ENCODE results near the gene CTAG2. TPM values are rescaled to one million over a fixed set of nuclear protein-coding genes. Genes with fewer than 3 reads are reported as not detected.
"Not testable (repeated sequence)": the region's sequence is repeated elsewhere in the genome, so short reads cannot be mapped to it uniquely, and the experiment has no call there.

The CTAG2 gene
- total RNA-seq, result not detected

DNA sequence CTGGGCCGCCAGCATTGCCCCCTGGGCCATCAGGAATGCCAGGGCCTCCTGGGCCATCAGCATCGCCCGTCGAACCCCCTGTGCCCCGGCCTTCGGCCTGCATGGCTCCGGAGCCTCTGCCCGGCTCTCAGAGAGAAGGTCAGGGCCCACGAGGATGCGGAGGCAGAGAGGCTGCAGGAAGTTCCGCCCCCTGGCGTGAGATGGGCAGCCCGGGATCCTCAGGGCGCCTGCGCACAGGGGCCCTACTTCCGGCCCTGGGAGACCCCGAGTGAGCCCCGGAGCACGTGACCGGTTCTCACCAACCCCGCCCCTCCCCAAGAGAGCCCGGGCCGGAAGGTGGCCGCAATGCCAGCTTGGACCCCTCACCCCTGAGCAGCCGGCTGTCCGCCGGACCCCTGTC, at the start of gene CTAG2:
CTAG2 (minus strand) TSS at position 167 of the 400 bp plus-strand sequence; CDS start at position 103, 64 bp downstream.
- DNase-seq, result not testable (repeated sequence)

DNA sequence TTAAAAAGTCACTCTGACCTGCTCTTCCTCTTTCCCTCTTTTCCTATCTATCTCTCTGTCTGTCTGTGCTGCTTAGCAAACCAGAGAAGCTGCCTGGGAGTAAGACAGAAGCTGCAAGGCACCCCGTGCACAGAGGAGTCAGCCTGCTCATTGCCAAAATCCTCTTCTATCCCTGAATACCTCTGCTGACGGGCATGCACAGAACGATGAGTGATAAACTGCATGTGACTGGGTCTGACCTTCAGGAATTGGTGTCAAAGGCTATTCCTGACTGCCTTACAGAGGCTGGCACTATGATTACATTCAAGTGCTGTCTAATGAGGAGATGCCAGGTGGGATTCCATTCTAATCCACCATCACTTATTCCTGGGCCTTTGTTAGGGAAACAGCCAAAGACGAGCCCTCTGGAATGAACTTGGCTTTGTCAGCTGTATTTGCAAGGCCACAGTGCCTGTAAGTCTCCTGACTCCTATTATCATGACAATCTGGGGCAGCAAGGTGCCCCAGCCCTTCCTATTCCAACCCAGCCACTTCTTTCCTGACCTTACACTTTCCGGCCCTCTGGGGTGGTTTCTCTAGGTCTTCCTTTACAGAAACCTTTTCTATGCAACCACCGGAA, 45.4 kb upstream of the CTAG2 start:
- no peak for DNase-seq

DNA sequence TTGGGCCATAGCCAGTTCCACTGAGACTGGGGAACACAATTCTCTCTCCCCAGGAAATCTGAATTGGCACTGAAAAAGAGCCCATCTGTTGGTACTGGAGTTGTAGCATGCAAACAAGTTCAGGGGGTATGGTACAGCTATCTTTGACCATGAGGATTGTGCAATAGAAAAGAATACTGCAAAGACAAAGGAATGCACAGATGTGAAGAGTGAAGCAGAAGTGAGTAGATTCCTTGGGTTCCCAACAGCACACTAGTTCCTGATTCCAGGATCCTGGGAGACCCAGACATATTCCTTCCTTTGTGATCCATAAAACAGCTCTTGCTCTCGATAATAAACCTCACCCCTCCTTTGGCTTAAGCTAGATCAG, 43.3 kb upstream of the CTAG2 start:
- DNase-seq, result no peak

DNA sequence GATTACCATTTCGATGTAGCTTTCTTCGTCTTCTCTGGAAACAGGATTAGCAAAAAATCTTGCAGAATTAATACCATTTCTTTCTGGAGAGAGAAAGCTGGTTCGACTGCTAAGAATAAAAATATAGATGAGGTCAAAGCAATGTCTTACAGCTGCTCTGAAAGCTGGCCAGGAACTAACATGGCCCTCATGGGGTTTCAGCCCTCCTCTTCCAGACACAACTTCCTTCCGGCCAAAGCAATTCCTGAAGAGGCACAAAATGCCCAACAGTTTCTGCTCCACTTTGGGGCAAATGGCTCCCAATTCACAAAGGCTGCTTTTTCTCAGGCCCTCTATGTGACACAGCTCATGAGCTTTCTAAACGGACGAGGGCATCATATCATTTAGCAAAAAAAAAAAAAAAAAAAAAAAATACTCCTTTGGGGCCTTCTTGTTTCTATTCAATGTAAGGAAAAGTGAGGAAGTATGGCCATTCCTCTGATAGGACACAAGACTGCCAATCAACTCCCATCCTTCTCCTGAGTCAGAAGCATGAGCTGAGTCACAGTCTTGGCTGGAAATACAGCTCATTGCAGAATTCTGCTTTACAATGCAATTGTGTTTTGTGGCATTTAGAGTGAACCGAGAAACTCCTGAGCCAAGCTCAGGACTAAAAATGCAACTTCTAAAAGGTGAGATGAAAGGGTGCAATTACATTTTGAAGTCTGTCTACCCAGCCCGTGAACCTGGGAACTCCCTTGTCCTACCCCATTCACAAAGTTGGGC, 42.7 kb upstream of the CTAG2 start:
- no peak for DNase-seq

DNA sequence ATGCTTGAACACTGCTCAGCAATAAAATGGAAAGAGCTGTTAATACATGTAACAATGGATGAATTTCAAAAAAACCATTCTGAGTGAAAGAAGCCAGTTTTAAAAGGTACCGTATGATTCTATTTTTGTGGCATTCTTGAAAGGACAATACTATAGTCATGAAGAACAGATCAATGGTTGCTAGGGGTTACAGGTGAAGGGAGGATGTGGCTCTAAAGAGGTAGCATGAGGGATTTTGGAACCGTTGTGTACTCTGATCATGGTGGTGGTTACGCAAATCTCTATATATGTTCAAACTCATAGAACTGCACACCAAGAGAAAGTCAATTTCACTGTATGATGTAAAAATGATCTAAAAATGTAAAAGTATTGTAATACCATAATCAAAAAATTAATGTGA, 40.0 kb upstream of the CTAG2 start:
- no peak for DNase-seq

DNA sequence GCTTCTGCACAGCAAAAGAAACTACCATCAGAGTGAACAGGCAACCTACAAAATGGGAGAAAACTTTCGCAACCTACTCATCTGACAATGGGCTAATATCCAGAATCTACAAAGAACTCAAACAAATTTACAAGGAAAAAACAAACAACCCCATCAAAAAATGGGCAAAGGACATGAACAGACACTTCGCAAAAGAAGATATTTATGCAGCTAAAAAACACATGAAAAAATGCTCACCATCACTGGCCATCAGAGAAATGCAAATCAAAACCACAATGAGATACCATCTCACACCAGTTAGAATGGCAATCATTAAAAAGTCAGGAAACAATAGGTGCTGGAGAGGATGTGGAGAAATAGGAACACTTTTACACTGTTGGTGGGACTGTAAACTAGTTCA, 37.1 kb upstream of the CTAG2 start:
- not testable (repeated sequence) for DNase-seq

DNA sequence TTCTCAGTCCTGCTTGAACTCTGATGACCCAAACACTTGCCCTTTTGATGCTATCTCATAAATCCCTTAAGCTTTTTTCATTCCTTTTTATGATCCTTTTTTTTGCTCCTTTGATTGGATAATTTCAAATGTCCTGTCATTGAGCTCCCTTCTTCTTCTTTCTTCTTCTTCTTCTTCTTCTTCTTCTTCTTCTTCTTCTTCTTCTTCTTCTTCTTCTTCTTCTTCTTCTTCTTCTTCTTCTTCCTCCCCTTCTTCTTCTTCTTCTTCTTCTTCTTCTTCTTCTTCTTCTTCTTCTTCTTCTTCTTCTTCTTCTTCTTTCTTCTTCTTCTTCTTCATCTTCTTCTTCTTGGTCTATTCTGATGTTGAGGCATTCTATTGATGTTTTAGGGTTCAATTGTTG, 18.7 kb upstream of the CTAG2 start:
- DNase-seq, result not testable (repeated sequence)

DNA sequence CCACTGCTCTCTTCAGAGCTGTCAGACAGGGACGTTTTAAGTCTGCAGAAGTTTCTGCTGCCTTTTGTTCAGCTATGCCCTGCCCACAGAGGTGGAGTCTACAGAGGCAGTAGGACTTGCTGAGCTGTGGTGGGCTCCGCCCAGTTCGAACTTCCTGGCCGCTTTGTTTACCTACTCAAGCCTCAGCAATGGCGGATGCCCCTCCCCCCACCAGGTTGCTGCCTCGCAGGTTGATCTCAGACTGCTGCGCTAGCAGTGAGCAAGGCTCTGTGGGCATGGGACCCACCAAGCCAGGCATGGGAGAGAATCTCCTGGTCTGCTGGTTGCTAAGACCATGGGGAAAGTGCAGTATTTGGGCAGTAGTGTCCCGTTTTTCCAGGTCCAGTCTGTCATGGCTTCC, 17.5 kb upstream of the CTAG2 start:
- not testable (repeated sequence) for DNase-seq

DNA sequence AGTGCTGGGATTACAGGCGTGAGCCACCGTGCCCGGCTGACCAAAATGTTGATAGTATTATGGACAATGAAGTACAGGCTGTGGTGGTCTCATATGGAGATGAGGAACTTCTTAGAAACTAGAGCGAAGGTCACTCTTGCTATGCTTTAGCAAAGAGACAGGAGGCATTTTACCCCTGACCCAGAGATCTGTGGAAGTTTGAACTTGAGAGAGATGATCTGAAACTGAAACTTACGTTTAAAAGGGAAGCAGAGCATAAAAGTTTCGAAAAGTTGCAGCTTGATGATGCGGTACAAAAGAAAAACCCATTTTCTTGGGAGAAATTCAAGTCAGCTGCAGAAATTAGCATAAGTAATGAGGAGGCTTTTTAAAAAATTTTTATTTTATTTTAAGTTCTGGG, 8.5 kb upstream of the CTAG2 start:
- DNase-seq, result no peak

DNA sequence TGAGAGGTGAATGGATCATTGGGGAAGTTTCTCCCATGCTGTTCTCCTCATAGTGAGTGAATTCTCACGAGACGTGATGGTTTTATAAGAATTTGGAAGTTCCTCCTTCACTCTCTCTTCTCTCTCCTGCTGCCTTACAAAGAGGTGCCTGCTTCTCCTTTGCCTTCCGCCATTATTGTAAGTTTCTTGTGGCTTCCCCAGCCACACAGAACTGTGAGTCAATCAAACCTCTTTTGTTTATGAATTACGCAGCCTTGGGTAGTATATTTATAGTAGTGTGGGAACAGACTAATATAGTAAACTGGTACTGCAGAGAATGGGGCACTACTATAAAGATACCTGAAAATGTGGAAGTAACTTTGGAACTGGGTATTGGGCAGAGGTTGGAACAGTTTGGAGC, 7.8 kb upstream of the CTAG2 start:
- DNase-seq, result no peak

DNA sequence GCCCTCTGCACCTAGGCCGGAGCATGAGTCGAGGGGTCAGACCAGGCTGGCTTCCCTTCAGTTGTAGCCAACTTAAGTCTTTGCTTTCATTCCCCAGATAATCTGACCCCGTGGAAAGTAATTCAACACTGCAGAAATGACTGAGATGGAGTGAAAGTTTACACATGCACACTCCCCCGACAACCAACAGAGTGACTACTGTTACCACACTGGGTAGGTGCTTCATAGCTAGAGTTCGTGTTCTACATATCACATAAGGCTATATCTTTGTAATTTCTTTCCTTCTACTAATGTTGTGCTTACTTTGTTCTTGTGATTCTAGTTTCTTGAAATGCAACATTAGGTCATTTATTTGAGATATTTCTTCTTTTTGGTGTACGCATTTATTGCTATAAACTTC, 7.2 kb upstream of the CTAG2 start:
- no peak for DNase-seq

DNA sequence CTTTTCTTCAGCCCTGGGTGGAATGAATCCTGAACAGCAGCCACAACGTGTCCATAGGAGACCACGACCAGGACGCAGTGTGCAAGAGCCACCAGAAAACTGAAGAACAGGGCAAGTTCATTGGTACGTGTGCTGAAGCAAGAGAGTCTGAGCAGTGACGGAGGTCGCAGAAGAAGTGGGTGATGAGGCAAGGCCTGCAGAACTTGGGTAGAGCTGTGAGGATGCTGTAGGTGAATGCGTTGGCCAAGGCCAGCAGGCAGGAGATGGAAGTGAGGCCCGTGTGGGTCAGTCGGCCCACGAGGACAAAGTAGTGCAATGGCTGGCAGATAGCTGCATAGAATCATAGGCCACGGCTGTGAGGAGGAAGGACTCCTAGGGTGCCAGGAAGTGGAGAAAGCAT, 5.6 kb upstream of the CTAG2 start:
- DNase-seq, result no peak

DNA sequence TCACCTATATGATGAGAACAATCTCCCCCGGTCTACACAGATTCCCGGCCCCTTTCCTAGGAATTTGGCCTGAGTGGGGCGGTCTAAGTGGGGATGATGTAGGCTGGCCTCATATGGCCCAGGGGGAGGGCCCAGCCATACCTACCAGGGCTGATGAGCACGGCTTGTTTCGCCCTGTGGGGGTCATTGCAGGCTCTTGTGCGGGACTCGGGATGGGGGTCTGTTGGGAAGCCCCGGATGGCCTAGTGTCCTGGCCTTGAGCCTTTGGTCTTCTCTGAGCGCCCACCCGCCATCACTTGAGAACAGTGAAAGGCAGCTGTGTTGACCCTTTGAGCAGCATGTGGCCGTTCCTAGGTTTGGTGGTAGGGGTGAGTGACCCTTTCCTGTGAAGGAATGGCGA, 4.8 kb upstream of the CTAG2 start:
- DNase-seq, result no peak

DNA sequence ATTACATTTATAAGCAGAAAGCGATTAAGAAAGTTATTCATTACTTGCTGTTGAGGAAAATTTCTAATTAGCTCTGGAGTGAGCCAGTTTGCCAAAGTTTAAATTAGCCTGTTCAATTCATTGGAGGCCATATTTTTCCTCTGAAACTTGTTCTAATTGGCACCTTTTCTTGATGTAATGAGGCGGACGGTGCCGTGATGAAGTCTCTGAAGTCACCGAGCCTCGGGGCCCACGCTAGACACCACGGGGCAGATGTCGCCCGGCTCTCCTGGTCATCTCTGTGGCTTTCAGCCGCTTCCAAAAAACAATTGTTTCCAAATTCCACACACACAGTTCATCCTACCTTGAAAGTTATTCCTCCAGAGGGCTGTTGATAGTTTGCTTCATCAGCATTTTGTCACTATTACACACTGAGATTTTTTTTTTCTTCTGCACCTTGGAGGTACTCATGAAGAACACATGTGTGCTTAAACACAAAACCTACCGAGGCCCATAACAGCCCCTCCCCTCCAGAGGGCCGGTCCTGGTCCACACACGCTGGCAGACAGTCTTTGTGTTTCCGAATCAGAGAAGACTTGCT, 3.9 kb upstream of the CTAG2 start:
- DNase-seq, result no peak

DNA sequence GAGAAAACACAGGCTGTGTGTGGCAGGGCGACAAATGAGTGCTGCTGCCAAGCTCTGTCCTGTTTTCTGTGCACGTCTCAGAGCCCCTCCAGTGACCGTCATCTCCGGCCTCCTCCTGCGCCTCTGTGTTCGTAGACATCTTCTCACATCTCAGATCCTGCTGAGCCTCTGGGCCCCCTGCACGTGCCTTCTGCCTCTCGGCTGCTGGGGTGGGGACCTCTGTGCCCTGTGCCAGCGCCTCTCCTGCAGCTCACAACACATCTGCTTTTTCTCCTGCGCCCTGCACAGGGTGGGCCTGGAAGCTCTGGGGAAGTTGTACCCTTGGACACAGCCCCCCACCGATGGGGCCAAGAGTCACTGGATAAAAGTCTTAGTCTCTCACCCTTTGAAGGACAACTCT, 2.4 kb upstream of the CTAG2 start:
- DNase-seq, result no peak

DNA sequence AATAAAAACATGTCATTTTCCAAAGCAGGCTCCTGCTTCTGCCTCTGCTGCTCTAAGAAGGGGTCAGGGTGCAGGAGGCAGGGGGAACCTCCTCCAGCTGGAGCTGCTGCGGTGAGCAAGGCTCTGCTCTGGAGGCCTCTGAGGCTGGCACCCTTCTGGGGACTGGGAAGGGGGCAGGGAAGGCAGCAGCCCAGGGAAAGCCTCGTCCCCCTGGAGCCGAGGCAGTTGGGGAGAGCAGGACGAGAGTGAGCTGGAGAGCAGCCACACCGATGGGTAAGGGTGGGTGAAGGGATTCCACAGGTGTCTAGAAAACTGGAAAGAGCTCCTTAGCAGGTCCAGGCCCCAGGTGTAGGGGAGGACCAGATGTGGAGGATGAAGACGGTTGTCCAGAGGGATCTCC, 2.0 kb upstream of the CTAG2 start:
- no peak for DNase-seq

DNA sequence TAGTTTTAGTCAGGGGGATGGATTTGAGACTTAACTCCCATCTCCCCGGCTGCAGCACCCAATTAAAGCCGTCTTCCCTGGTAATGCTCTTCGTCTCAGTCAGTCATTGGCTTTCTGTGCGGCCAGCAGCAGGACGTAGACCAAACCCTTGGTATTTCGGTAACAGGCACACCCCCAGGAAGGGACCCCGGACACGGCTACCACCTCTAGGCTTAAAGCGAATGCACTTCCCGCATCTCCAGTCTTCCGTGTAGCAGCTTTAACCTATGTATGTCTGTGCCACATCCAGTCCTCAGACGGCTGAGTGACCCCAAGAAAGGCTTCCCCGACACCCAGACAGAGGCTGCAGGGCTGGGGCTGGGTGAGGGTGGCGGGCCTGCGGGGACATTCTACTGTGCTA, 1.5 kb upstream of the CTAG2 start:
- no peak for DNase-seq

DNA sequence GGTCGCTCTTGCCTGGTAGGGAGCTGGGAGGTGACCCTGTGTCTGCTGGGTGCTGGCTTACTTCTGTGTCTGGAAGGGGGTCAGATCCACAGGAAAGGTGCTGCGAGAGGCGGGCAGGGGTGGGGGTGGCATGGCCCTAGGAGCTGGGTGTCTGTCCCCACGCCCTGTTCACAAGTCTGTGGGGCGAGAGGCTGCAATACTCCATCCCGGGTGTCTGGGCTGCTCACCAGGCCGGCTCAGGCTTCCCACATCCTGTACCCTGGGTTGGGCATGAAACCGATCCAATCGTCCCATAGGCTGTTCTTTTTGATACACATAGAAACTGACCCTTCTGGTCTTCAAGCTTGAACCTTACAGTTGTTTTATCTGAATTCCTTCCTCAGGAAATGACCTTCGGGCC, 993 bp upstream of the CTAG2 start:
- DNase-seq, result no peak

DNA sequence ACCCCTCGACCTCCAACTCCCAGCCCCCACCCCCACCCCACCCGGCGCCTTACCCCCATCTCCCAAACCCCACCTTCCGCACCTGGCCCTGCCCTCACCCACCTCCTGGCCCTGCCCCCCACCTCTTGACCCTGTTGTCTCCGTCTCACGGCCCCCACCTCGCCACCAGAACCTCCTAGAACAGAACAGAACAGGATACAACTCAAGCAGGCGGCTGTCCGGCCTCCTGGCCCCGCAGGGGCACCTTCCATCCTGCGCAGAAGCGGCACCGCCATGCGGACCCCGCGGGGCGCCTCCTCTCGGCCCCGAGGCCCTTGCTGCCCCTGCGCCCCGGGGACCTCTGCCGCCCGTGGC, 354 bp downstream of the CTAG2 start:
- DNase-seq, result no peak

DNA sequence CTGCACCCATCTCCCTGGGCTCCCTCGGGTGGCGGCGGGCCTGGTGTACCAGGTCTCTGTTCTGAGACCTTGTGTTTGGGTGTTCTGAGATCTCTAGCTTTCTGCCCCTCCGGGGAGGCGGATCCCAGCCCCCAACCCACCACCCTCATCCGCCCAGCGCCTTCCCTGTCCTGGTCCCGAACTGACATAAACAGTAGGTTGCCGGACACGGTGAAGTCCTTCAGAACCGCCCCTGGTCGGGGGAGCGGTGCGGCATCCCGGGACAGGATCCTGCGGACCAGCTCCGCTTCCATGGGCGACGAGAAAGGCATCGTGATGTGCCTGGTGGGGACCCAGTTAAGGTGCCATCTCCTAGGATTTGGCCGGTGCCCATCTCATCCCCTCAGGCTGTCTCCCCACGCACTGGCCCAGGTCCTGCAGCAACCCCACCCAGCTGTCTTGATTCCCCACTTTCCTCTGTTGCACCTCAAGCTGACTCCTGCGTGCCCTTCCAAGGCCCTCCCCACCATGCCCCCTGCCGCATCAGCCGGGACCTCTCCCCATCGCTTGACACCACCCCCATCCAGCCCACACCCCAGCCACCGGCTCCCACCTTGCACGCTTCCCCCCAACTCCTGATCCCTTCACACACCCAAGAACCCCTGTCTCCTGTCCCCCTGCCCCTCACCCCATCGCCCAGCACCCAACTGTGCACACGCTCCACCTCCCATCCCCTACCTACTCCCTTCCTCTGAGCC, 900 bp downstream of the CTAG2 start:
- DNase-seq, result no peak

DNA sequence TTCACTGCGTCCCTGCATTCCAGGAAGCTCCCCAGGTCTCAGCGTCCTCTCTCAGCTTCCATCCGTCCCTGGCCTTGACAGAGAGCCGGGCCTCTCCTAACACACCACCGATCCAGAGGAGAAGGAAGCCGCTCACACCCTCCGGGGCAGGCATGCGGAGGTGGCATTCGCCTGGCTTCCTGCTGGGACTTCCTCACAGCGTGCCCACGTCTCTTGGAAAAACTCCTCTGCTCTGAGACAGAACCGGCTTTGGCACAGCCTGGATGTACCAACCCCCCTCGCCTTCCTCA, 3.2 kb downstream of the CTAG2 start:
- DNase-seq, result no peak

DNA sequence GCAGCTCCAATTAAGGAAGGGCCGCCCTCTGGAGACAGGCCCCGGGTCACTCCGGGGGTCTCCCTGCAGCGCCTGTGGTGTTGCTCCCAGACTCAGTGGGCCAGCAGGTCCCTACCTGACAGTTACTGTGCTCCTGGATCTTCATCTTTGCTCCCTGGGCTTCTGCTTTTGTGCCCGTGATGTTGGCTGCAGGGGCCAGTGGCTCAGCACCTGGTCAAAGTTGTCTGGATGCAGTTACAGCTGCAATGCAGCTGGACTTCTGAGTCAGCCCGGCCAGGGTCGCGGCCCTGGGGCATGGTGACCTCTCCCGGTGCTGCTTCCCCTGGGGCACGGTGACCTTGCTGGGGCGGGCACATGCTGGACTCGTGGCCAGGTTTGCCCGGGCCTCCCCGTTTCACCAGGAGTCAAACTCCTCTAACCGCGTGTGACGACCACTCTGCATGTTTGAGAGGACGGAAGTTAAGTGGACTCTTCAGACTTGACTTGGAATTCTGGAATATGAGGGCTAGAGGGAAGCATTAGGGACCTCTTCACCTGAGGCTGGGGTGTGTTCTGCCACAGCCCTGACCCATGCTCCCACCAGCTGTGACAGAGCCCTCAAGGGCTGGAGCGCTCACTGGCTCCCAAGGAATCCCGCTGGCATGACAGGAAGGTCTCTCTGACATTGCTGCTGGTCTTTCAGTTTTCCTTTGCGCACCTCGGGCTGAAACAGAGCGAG, 3.7 kb downstream of the CTAG2 start:
- no peak for DNase-seq

DNA sequence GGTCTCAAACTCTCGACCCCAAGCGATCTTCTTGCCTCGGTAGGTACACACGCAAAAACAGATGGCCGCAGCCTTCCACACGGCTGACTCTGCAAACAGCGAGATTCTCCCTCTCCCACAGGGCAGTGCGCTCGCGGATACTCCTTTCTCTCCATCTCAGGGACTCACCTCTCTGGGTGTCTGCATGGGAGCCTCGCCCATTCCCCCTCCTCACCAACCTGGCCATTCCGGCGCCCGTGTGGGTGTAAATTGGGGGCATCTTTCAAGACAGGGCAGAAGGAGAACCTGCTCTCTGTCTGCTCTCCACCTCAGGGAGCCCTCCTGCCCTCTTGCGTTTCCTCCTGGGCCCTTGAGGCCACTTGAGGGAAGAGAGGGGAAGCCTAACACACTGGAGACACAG, 4.4 kb downstream of the CTAG2 start:
- no peak for DNase-seq

Measured in occipital lobe (tissue), 2 donors.